G401.6 (cell line): Measurements from ENCODE around the gene HSPB7.

Experiments used
- FAIRE-seq: peaks from 2 replicates; lab custom pipeline; 2012; peaks lifted over from hg19 to GRCh38; lab: Jason Lieb, UNC

Gene HSPB7

GRCh38 chr1:15975805-15976680 lies 41.8 kb downstream of the HSPB7 start, which contains the start of gene ZBTB17:
Gene ZBTB17, minus strand, starts transcription at chr1:15976101. Its CDS starts 27,606 bp downstream, at chr1:15948495.
- peak; percentile 25 for FAIRE-seq

GRCh38 chr1:15975358-15975804 lies 42.5 kb downstream of the HSPB7 start:
- FAIRE-seq: no peak

- FAIRE-seq: no peak
Measured at GRCh38 chr1:15974855-15975254, 43.0 kb downstream of the HSPB7 start.

- no peak for FAIRE-seq
Measured at GRCh38 chr1:15973772-15974171, 44.1 kb downstream of the HSPB7 start.

GRCh38 chr1:15972409-15972808 lies 45.4 kb downstream of the HSPB7 start:
- no peak for FAIRE-seq

GRCh38 chr1:15970911-15971310 lies 46.9 kb downstream of the HSPB7 start:
- no peak for FAIRE-seq

- no peak for FAIRE-seq
Measured at GRCh38 chr1:15969321-15969880, 48.4 kb downstream of the HSPB7 start.

- no peak for FAIRE-seq
Measured at GRCh38 chr1:15968172-15968571, 49.7 kb downstream of the HSPB7 start.

- no peak for FAIRE-seq
Measured at GRCh38 chr1:15966956-15967344, 50.9 kb downstream of the HSPB7 start.

GRCh38 chr1:15966081-15966955 lies 51.5 kb downstream of the HSPB7 start:
- FAIRE-seq: no peak

GRCh38 chr1:15965228-15965767 lies 52.5 kb downstream of the HSPB7 start:
- no peak for FAIRE-seq
